ENCODE measurements around the gene AARS1.
"Not testable (repeated sequence)": the region's sequence is repeated elsewhere in the genome, so short reads cannot be mapped to it uniquely, and the experiment has no call there.

The AARS1 gene

GRCh38 chr16:70276392-70276791 is 12.9 kb downstream of the AARS1 start:
- DNase-seq: no peak
- no peaks in the 10 kb centered on the region for H3K27me3 ChIP-seq (ENCODE audit: insufficient read depth, low read depth, severe bottlenecking)
- H3K9me3 ChIP-seq (ENCODE audit: severe bottlenecking): no peaks in the 10 kb centered on the region
- no peak overlapping the region for H3K4me3 ChIP-seq (ENCODE audit: low read depth, low read length)
- no peak for TF ChIP-seq CTCF (IDR thresholded peaks at IDR 0.05; ENCODE audit: low read depth, low read length)
- peaks cover 87% of the 10 kb centered on the region for H3K36me3 ChIP-seq
- no peak overlapping the region for H3K27ac ChIP-seq

- H3K4me3 ChIP-seq (ENCODE audit: low read depth, low read length): no peak overlapping the region
- H3K36me3 ChIP-seq: peaks cover 87% of the 10 kb centered on the region
- H3K27ac ChIP-seq: no peak overlapping the region
- no peak for TF ChIP-seq CTCF (IDR thresholded peaks at IDR 0.05; ENCODE audit: low read depth, low read length)
- no peak for DNase-seq
- no peaks in the 10 kb centered on the region for H3K27me3 ChIP-seq (ENCODE audit: insufficient read depth, low read depth, severe bottlenecking)
- H3K9me3 ChIP-seq (ENCODE audit: severe bottlenecking): no peaks in the 10 kb centered on the region
Measured at GRCh38 chr16:70271696-70272095, 17.6 kb downstream of the AARS1 start.

- H3K36me3 ChIP-seq: peaks cover 85% of the 10 kb centered on the region
- H3K27me3 ChIP-seq (ENCODE audit: insufficient read depth, low read depth, severe bottlenecking): no peaks in the 10 kb centered on the region
- TF ChIP-seq CTCF (IDR thresholded peaks at IDR 0.05; ENCODE audit: low read depth, low read length): no peak
- no peak for DNase-seq
- no peaks in the 10 kb centered on the region for H3K9me3 ChIP-seq (ENCODE audit: severe bottlenecking)
- no peak overlapping the region for H3K27ac ChIP-seq
- H3K4me3 ChIP-seq (ENCODE audit: low read depth, low read length): no peak overlapping the region
Measured at GRCh38 chr16:70270176-70270575, 19.1 kb downstream of the AARS1 start.

GRCh38 chr16:70269471-70269870 is 19.8 kb downstream of the AARS1 start:
- no peak overlapping the region for H3K4me3 ChIP-seq (ENCODE audit: low read depth, low read length)
- H3K9me3 ChIP-seq (ENCODE audit: severe bottlenecking): no peaks in the 10 kb centered on the region
- no peaks in the 10 kb centered on the region for H3K27me3 ChIP-seq (ENCODE audit: insufficient read depth, low read depth, severe bottlenecking)
- H3K27ac ChIP-seq: no peak overlapping the region
- no peak for DNase-seq
- TF ChIP-seq CTCF (IDR thresholded peaks at IDR 0.05; ENCODE audit: low read depth, low read length): no peak
- peaks cover 87% of the 10 kb centered on the region for H3K36me3 ChIP-seq

GRCh38 chr16:70267922-70268321 is 21.4 kb downstream of the AARS1 start:
- H3K9me3 ChIP-seq (ENCODE audit: severe bottlenecking): not testable (repeated sequence)

GRCh38 chr16:70267516-70267915 is 21.8 kb downstream of the AARS1 start:
- no peaks in the 10 kb centered on the region for H3K9me3 ChIP-seq (ENCODE audit: severe bottlenecking)
- H3K4me3 ChIP-seq (ENCODE audit: low read depth, low read length): no peak overlapping the region
- H3K27ac ChIP-seq: no peak overlapping the region
- peak; percentile 73 for TF ChIP-seq CTCF (IDR thresholded peaks at IDR 0.05; ENCODE audit: low read depth, low read length)
- DNase-seq: peak; percentile 50
- no peaks in the 10 kb centered on the region for H3K27me3 ChIP-seq (ENCODE audit: insufficient read depth, low read depth, severe bottlenecking)
- H3K36me3 ChIP-seq: peaks cover 88% of the 10 kb centered on the region

More at GRCh38 chr16:70267922-70268321, 21.4 kb downstream of the AARS1 start:
- not testable (repeated sequence) for H3K4me3 ChIP-seq (ENCODE audit: low read depth, low read length); H3K27me3 ChIP-seq (ENCODE audit: insufficient read depth, low read depth, severe bottlenecking); H3K27ac ChIP-seq; DNase-seq
- H3K36me3 ChIP-seq: peaks cover 89% of the 10 kb centered on the region

GRCh38 chr16:70259903-70260302 is 29.4 kb downstream of the AARS1 start:
- DNase-seq; H3K4me3 ChIP-seq (ENCODE audit: low read depth, low read length); H3K27ac ChIP-seq; H3K27me3 ChIP-seq (ENCODE audit: insufficient read depth, low read depth, severe bottlenecking); H3K9me3 ChIP-seq (ENCODE audit: severe bottlenecking): not testable (repeated sequence)
- peaks cover 95% of the 10 kb centered on the region for H3K36me3 ChIP-seq
